Measurements from ENCODE around the gene TNS4. TPM values are rescaled to one million over a fixed set of nuclear protein-coding genes. Genes with fewer than 3 reads are reported as not detected.

TNS4 gene
- 1,000 to 10,000 TPM in 1 of 4 donors, 100 to 1,000 TPM in 3; 413 to 1,865 (median 485) TPM for total RNA-seq

GRCh38 chr17:40501499-40501911 lies at the start of gene TNS4:
TNS4 (minus strand) TSS chr17:40501623; CDS start chr17:40496425, 5,198 bp downstream.
- H3K4me3 ChIP-seq (ENCODE audit: low read depth, poor library complexity, severe bottlenecking) = peak within 1 kb of the TSS; percentile 49
- peak; percentile 75 to 91 for DNase-seq (ENCODE audit: low spot score in 2 of 2)
- WGBS, 2 donors = 51 to 57% methylated on average over 7 of the region's 7 CpGs
- intact Hi-C loops (cut with DNase I; ENCODE audit: low total_unique reads) = no loop called here
- TF ChIP-seq CTCF (IDR thresholded peaks at IDR 0.05) (no peak), POLR2A (IDR thresholded peaks at IDR 0.05) (no peak)

- no peak overlapping the region for H3K4me3 ChIP-seq (ENCODE audit: low read depth, poor library complexity, severe bottlenecking)
- TF ChIP-seq CTCF (IDR thresholded peaks at IDR 0.05) (no peak), POLR2A (IDR thresholded peaks at IDR 0.05) (no peak)
- peak; percentile 82 to 94 for DNase-seq (ENCODE audit: low spot score in 2 of 2)
- intact Hi-C loops (cut with DNase I; ENCODE audit: low total_unique reads) = loop anchor here (10.0 kb wide), 1 partner anchor 196 kb away; no protein-coding TSS in a partner anchor
- 43 to 64% methylated on average over 8 of the region's 8 CpGs for WGBS, 2 donors
Observed at GRCh38 chr17:40550608-40551007, 49.2 kb upstream of the TNS4 start.

- peak; percentile 41 to 90 for DNase-seq (ENCODE audit: low spot score in 2 of 2)
- H3K4me3 ChIP-seq (ENCODE audit: low read depth, poor library complexity, severe bottlenecking) = no peak overlapping the region
- TF ChIP-seq CTCF (IDR thresholded peaks at IDR 0.05) (no peak), POLR2A (IDR thresholded peaks at IDR 0.05) (no peak)
- intact Hi-C loops (cut with DNase I; ENCODE audit: low total_unique reads) = loop anchor here (5.0 kb wide), 1 partner anchor 1817 kb away; the partner anchor contains the start of gene CISD3
- 41 to 53% methylated on average over 9 of the region's 9 CpGs for WGBS, 2 donors
Observed at GRCh38 chr17:40548982-40549685, 47.7 kb upstream of the TNS4 start.

- intact Hi-C loops (cut with DNase I; ENCODE audit: low total_unique reads) = loop anchor here (5.0 kb wide), 1 partner anchor 1816 kb away; the partner anchor contains the start of gene CISD3
- no peak overlapping the region for H3K4me3 ChIP-seq (ENCODE audit: low read depth, poor library complexity, severe bottlenecking)
- TF ChIP-seq CTCF (IDR thresholded peaks at IDR 0.05) (no peak), POLR2A (IDR thresholded peaks at IDR 0.05) (no peak)
- WGBS, 2 donors = 73 to 81% methylated on average over 9 of the region's 9 CpGs
- DNase-seq (ENCODE audit: low spot score in 2 of 2) = peak; percentile 13 to 83
Observed at GRCh38 chr17:40548491-40548981, 47.1 kb upstream of the TNS4 start.

- 60 to 67% methylated on average over 2 of the region's 2 CpGs for WGBS, 2 donors
- no peak overlapping the region for H3K4me3 ChIP-seq (ENCODE audit: low read depth, poor library complexity, severe bottlenecking)
- no peak for DNase-seq (ENCODE audit: low spot score in 2 of 2)
- intact Hi-C loops (cut with DNase I; ENCODE audit: low total_unique reads) = loop anchor here (5.0 kb wide), 1 partner anchor 1816 kb away; the partner anchor contains the start of gene CISD3
- no peak for TF ChIP-seq CTCF (IDR thresholded peaks at IDR 0.05)
- TF ChIP-seq POLR2A (IDR thresholded peaks at IDR 0.05) = no peak
Observed at GRCh38 chr17:40547785-40548478, 46.5 kb upstream of the TNS4 start.

All from lower leg skin (tissue), 4 donors.